Fibroblast of mammary gland (primary cell): ENCODE measurements around the gene SLC26A2.

Source experiments
- DNase-seq: peaks from one replicate; pipeline ENCODE4 v3.0.0-alpha.2; 2010; ENCODE audit warnings: low read depth
- H3K4me3 ChIP-seq: 2 replicates; pipeline ENCODE4 v1.5.1; 2011; ENCODE audit warnings: low read depth, mild to moderate bottlenecking, low read length, moderate library complexity; ENCODE audit not compliant: control insufficient read depth
- CTCF ChIP-seq: conservative IDR thresholded peaks from 2 replicates; pipeline ENCODE4 v1.5.1; 2011; ENCODE audit warnings: low read depth, low read length, inconsistent platforms; ENCODE audit not compliant: control insufficient read depth, insufficient read depth

The SLC26A2 gene

GRCh38 chr5:149937610-149938009 is 22.9 kb upstream of the SLC26A2 start:
- no peak for TF ChIP-seq CTCF
- DNase-seq, result peak; percentile 67
- H3K4me3 ChIP-seq, result no peak overlapping the region

GRCh38 chr5:149938279-149938678 is 22.3 kb upstream of the SLC26A2 start:
- no peak overlapping the region for H3K4me3 ChIP-seq
- TF ChIP-seq CTCF, result no peak
- DNase-seq, result peak; percentile 74

- H3K4me3 ChIP-seq, result no peak overlapping the region
- TF ChIP-seq CTCF, result no peak
- peak; percentile 89 for DNase-seq
Measured at GRCh38 chr5:149938791-149939358, 21.7 kb upstream of the SLC26A2 start.

- DNase-seq, result no peak
- no peak overlapping the region for H3K4me3 ChIP-seq
- no peak for TF ChIP-seq CTCF
Measured at GRCh38 chr5:149939546-149939945, 21.0 kb upstream of the SLC26A2 start.

GRCh38 chr5:149940077-149940574 is 20.4 kb upstream of the SLC26A2 start:
- DNase-seq, result peak; percentile 40
- H3K4me3 ChIP-seq, result no peak overlapping the region
- TF ChIP-seq CTCF, result no peak

GRCh38 chr5:149940941-149941644 is 19.5 kb upstream of the SLC26A2 start:
- no peak for TF ChIP-seq CTCF
- no peak for DNase-seq
- H3K4me3 ChIP-seq, result no peak overlapping the region

- no peak for TF ChIP-seq CTCF
- DNase-seq, result no peak
- H3K4me3 ChIP-seq, result no peak overlapping the region
Measured at GRCh38 chr5:149941795-149942194, 18.8 kb upstream of the SLC26A2 start.
